ENCODE data around the gene SPTLC2.
"Not testable (repeated sequence)": the region's sequence is repeated elsewhere in the genome, so short reads cannot be mapped to it uniquely, and the experiment has no call there.

Gene SPTLC2

GRCh38 chr14:77641534-77642341 is 25.3 kb upstream of the SPTLC2 start:
- Mint-ChIP-seq H3K9me3 (no peaks in the 10 kb centered on the region), H3K27me3 (no peaks in the 10 kb centered on the region), H3K27ac (peak overlapping the region; percentile 89 to 94), H3K36me3 (ENCODE audit: insufficient read depth) (peaks cover 3% of the 10 kb centered on the region), H3K4me3 (peak overlapping the region; percentile 81 to 83), H3K4me1 (ENCODE audit: low read depth in 2 of 2) (peaks cover 5 to 7% of the 10 kb centered on the region in 2 donors)
- DNase-seq: peak; percentile 44 to 46 (median 45)
- peak; percentile 85 for ATAC-seq (replicated peaks)

GRCh38 chr14:77640756-77641533 is 24.5 kb upstream of the SPTLC2 start:
- Mint-ChIP-seq H3K4me1 (ENCODE audit: low read depth in 2 of 2) (peaks cover 5 to 7% of the 10 kb centered on the region in 2 donors), H3K4me3 (peak overlapping the region; percentile 81 to 83), H3K27me3 (no peaks in the 10 kb centered on the region), H3K27ac (peak overlapping the region; percentile 89 to 94), H3K9me3 (no peaks in the 10 kb centered on the region), H3K36me3 (ENCODE audit: insufficient read depth) (peaks cover 3% of the 10 kb centered on the region)
- DNase-seq (no peak), ATAC-seq (replicated peaks) (no peak)

GRCh38 chr14:77638771-77639171 is 22.3 kb upstream of the SPTLC2 start:
- no peak for ATAC-seq (replicated peaks)
- Mint-ChIP-seq H3K27ac (no peak overlapping the region), H3K9me3 (no peaks in the 10 kb centered on the region), H3K27me3 (no peaks in the 10 kb centered on the region), H3K4me1 (ENCODE audit: low read depth in 2 of 2) (peaks cover 5 to 7% of the 10 kb centered on the region in 2 donors), H3K4me3 (no peak overlapping the region), H3K36me3 (ENCODE audit: insufficient read depth) (peaks cover 3% of the 10 kb centered on the region)
- no peak for DNase-seq

GRCh38 chr14:77635869-77636268 is 19.4 kb upstream of the SPTLC2 start:
- H3K9me3 Mint-ChIP-seq; H3K4me3 Mint-ChIP-seq; H3K27ac Mint-ChIP-seq; ATAC-seq (replicated peaks); H3K36me3 Mint-ChIP-seq (ENCODE audit: insufficient read depth); H3K27me3 Mint-ChIP-seq; H3K4me1 Mint-ChIP-seq (ENCODE audit: low read depth in 2 of 2); DNase-seq: not testable (repeated sequence)

GRCh38 chr14:77635466-77635865 is 19.0 kb upstream of the SPTLC2 start:
- not testable (repeated sequence) for DNase-seq; H3K36me3 Mint-ChIP-seq (ENCODE audit: insufficient read depth); H3K4me1 Mint-ChIP-seq (ENCODE audit: low read depth in 2 of 2); H3K9me3 Mint-ChIP-seq; H3K4me3 Mint-ChIP-seq; ATAC-seq (replicated peaks); H3K27ac Mint-ChIP-seq; H3K27me3 Mint-ChIP-seq

GRCh38 chr14:77630111-77630510 is 13.7 kb upstream of the SPTLC2 start:
- no peak for DNase-seq
- ATAC-seq (replicated peaks): no peak
- no peaks in the 10 kb centered on the region for H3K4me1 Mint-ChIP-seq (ENCODE audit: low read depth in 2 of 2)

GRCh38 chr14:77625360-77625759 is 8.9 kb upstream of the SPTLC2 start:
- Mint-ChIP-seq H3K36me3 (ENCODE audit: insufficient read depth) (peaks cover 2% of the 10 kb centered on the region), H3K4me1 (ENCODE audit: low read depth in 2 of 2) (no peaks in the 10 kb centered on the region), H3K27ac (no peak overlapping the region), H3K27me3 (no peaks in the 10 kb centered on the region), H3K9me3 (no peaks in the 10 kb centered on the region), H3K4me3 (no peak overlapping the region)
- ATAC-seq (replicated peaks): no peak
- no peak for DNase-seq

More at GRCh38 chr14:77630111-77630510, 13.7 kb upstream of the SPTLC2 start:
- peaks cover 4% of the 10 kb centered on the region for H3K36me3 Mint-ChIP-seq (ENCODE audit: insufficient read depth)
- no peak overlapping the region for H3K27ac Mint-ChIP-seq
- no peak overlapping the region for H3K4me3 Mint-ChIP-seq
- H3K27me3 Mint-ChIP-seq: no peaks in the 10 kb centered on the region
- H3K9me3 Mint-ChIP-seq: no peaks in the 10 kb centered on the region

- no peaks in the 10 kb centered on the region for H3K27me3 Mint-ChIP-seq
- H3K27ac Mint-ChIP-seq: no peak overlapping the region
- peaks cover 2% of the 10 kb centered on the region for H3K36me3 Mint-ChIP-seq (ENCODE audit: insufficient read depth)
- no peaks in the 10 kb centered on the region for H3K9me3 Mint-ChIP-seq
- DNase-seq (no peak), ATAC-seq (replicated peaks) (no peak)
- H3K4me3 Mint-ChIP-seq: no peak overlapping the region
- H3K4me1 Mint-ChIP-seq (ENCODE audit: low read depth in 2 of 2): no peaks in the 10 kb centered on the region
Measured at GRCh38 chr14:77623201-77623600, 6.8 kb upstream of the SPTLC2 start.

- no peak for DNase-seq
- H3K4me3 Mint-ChIP-seq: no peak overlapping the region
Measured at GRCh38 chr14:77622366-77622961, 6.0 kb upstream of the SPTLC2 start.

GRCh38 chr14:77620222-77620870 is 3.9 kb upstream of the SPTLC2 start:
- DNase-seq (no peak), ATAC-seq (replicated peaks) (no peak)
- H3K9me3 Mint-ChIP-seq: no peaks in the 10 kb centered on the region
- no peaks in the 10 kb centered on the region for H3K27me3 Mint-ChIP-seq
- peaks cover 6 to 7% of the 10 kb centered on the region in 2 donors for H3K4me1 Mint-ChIP-seq (ENCODE audit: low read depth in 2 of 2)
- H3K36me3 Mint-ChIP-seq (ENCODE audit: insufficient read depth): peaks cover 15% of the 10 kb centered on the region
- H3K4me3 Mint-ChIP-seq: no peak overlapping the region
- no peak overlapping the region for H3K27ac Mint-ChIP-seq

More at GRCh38 chr14:77622366-77622961, 6.0 kb upstream of the SPTLC2 start:
- H3K36me3 Mint-ChIP-seq (ENCODE audit: insufficient read depth): peaks cover 2% of the 10 kb centered on the region
- H3K4me1 Mint-ChIP-seq (ENCODE audit: low read depth in 2 of 2): no peaks in the 10 kb centered on the region
- H3K27ac Mint-ChIP-seq: no peak overlapping the region
- H3K9me3 Mint-ChIP-seq: no peaks in the 10 kb centered on the region
- H3K27me3 Mint-ChIP-seq: no peaks in the 10 kb centered on the region
- ATAC-seq (replicated peaks): no peak

- no peak overlapping the region for H3K4me3 Mint-ChIP-seq
- H3K27me3 Mint-ChIP-seq: no peaks in the 10 kb centered on the region
- DNase-seq (no peak), ATAC-seq (replicated peaks) (no peak)
- H3K4me1 Mint-ChIP-seq (ENCODE audit: low read depth in 2 of 2): peaks cover 18 to 21% of the 10 kb centered on the region in 2 donors
- H3K27ac Mint-ChIP-seq: no peak overlapping the region
- no peaks in the 10 kb centered on the region for H3K9me3 Mint-ChIP-seq
- peaks cover 20% of the 10 kb centered on the region for H3K36me3 Mint-ChIP-seq (ENCODE audit: insufficient read depth)
Measured at GRCh38 chr14:77618381-77618970, 2.0 kb upstream of the SPTLC2 start.

- no peaks in the 10 kb centered on the region for H3K9me3 Mint-ChIP-seq
- H3K27ac Mint-ChIP-seq: peak overlapping the region; percentile 73 to 86
- no peak for DNase-seq
- ATAC-seq (replicated peaks): no peak
- H3K27me3 Mint-ChIP-seq: no peaks in the 10 kb centered on the region
- H3K36me3 Mint-ChIP-seq (ENCODE audit: insufficient read depth): peaks cover 24% of the 10 kb centered on the region
- peak overlapping the region; percentile 90 to 91 for H3K4me3 Mint-ChIP-seq
- peaks cover 32 to 33% of the 10 kb centered on the region in 2 donors for H3K4me1 Mint-ChIP-seq (ENCODE audit: low read depth in 2 of 2)
Measured at GRCh38 chr14:77616133-77616453, 344 bp downstream of the SPTLC2 start.

All from effector memory CD8-positive, alpha-beta T cell (primary cell).